CD4-positive, alpha-beta T cell treated with Interleukin-2 at 100 ng/mL for 4 hours (primary cell): ENCODE measurements around the gene STK11IP.

Source experiments
- DNase-seq: peaks from one replicate; pipeline ENCODE4 v3.0.0-alpha.2; 2020; ENCODE audit warnings: low spot score

Gene STK11IP, protein sequence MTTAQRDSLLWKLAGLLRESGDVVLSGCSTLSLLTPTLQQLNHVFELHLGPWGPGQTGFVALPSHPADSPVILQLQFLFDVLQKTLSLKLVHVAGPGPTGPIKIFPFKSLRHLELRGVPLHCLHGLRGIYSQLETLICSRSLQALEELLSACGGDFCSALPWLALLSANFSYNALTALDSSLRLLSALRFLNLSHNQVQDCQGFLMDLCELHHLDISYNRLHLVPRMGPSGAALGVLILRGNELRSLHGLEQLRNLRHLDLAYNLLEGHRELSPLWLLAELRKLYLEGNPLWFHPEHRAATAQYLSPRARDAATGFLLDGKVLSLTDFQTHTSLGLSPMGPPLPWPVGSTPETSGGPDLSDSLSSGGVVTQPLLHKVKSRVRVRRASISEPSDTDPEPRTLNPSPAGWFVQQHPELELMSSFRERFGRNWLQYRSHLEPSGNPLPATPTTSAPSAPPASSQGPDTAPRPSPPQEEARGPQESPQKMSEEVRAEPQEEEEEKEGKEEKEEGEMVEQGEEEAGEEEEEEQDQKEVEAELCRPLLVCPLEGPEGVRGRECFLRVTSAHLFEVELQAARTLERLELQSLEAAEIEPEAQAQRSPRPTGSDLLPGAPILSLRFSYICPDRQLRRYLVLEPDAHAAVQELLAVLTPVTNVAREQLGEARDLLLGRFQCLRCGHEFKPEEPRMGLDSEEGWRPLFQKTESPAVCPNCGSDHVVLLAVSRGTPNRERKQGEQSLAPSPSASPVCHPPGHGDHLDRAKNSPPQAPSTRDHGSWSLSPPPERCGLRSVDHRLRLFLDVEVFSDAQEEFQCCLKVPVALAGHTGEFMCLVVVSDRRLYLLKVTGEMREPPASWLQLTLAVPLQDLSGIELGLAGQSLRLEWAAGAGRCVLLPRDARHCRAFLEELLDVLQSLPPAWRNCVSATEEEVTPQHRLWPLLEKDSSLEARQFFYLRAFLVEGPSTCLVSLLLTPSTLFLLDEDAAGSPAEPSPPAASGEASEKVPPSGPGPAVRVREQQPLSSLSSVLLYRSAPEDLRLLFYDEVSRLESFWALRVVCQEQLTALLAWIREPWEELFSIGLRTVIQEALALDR

GRCh38 chr2:219597552-219598307 is at the start of gene STK11IP:
Gene STK11IP (plus strand): TSS chr2:219597857. CDS start chr2:219598120, 263 bp downstream.
- peak; percentile 86 for DNase-seq

DNA sequence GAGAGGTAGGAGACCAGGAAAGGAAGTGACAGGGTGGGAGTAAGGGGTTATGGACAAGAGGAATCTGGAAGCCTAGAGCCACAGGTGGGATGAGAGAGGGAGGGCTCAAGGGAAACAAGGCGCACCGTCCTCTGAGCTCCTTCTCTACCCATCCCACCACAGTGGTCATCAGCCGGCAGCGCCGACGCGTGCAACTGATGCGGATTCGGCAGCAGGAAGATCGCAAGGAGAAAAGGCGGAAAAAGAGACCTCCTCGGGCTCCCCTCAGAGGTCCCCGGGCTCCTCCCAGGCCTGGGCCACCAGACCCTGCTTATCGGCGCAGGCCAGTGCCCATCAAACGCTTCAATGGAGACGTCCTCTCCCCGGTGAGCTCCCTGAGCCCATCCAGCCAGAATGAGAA is 48.7 kb upstream of the STK11IP start:
- DNase-seq, result no peak

- no peak for DNase-seq
Measured at GRCh38 chr2:219549619-219550018, 48.0 kb upstream of the STK11IP start.

- DNase-seq, result no peak
Measured at GRCh38 chr2:219551441-219552381, 45.9 kb upstream of the STK11IP start.

DNA sequence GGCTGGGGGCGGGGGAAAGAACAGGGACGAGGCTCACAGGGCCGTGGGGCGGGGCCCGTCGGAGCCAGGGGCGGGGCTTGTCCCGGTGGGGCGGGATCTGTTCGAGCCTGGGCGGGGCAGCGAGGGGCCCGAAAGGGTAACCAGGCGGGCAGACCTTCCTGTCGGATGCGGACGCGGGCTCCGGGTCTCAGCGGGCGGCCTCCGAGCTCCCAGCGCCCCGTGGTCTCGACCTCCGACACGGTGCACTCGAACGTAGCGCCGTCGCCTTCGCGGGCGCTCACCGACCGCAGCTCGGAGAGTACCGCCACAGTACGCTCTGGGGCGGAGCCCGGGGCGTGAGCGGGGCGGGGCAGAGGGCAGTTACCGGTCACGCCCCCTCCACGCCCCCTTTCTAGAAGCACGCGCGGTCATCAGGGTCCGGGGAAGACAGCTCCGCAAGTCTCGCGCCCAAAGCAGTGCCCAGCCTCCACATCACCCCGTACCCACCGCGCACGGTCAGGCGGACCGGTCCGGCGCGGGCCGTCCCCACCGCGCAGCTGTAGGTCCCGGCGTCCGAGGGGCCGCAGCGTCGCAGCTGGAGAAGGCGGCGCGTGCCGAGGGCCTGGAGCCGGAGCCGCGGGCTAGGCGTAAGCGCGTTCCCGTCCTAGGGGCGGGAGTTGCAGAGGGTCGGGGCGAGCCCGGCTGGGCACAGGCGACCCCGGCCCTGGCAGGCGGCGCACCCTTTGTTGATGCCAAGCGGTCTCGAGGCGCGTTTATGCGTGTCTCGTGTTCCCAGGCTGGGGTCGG is 45.1 kb upstream of the STK11IP start:
- peak; percentile 64 for DNase-seq

DNA sequence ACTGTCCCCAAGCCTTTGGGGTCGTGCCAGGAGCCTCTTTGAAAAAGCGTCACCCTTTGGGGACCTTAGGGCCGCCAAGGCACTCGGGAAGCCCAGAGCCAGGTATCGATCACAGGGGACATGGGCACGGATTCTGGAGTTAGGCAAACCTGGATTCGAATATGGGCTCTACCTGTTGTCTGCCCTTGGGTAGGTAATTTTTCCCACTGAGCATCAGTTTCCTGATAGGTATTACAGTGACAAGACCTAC is 44.6 kb upstream of the STK11IP start:
- no peak for DNase-seq

GRCh38 chr2:219553463-219553963 is 44.1 kb upstream of the STK11IP start:
- DNase-seq, result no peak

- DNase-seq, result no peak
Measured at GRCh38 chr2:219554350-219554749, 43.3 kb upstream of the STK11IP start.

GRCh38 chr2:219555956-219556355 is 41.7 kb upstream of the STK11IP start:
- DNase-seq, result no peak

- no peak for DNase-seq
Measured at GRCh38 chr2:219556413-219556812, 41.2 kb upstream of the STK11IP start.

- no peak for DNase-seq
Measured at GRCh38 chr2:219557320-219557719, 40.3 kb upstream of the STK11IP start.

GRCh38 chr2:219557791-219558785 is 39.6 kb upstream of the STK11IP start:
- DNase-seq, result no peak

DNA sequence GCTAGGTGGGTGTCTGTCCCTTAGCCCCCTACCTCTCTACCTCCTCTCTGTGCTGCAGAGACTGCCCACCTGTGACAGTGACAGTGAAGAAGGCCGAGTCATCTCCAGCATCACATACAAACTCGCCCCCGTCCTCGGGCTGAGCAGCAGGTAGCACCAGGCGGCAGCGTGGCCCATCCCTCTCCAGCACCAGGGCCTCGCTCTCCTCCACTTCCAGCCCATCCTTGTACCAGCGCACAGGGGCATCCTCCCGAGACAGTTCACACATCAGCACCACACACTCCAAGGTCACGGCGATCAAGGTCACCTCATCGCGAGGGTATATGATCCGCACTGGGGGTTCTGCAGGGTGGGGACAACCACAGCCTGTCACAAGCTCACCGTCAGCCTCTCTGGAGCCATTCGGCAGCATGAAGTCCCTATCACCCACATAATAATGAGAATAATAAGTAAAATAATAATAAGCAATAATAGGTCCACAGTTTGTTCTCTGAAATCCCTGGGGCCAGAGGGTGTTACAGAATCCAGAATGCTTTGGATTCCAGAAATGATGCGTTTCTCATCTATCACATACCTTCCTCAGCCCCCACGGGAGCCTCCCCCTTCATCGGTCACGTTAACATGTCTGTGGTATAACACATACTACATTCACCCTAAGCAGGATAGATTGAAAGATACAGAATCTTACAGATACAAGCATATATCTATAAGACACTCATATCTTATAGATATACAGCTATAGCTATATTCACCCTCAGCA is 38.3 kb upstream of the STK11IP start:
- no peak for DNase-seq

- DNase-seq, result peak; percentile 8
Measured at GRCh38 chr2:219560037-219560892, 37.4 kb upstream of the STK11IP start.

- no peak for DNase-seq
Measured at GRCh38 chr2:219560893-219561178, 36.8 kb upstream of the STK11IP start.

- DNase-seq, result no peak
Measured at GRCh38 chr2:219561179-219562048, 36.2 kb upstream of the STK11IP start.
